ENCODE measurements around the gene PEX12. TPM values are rescaled to one million over a fixed set of nuclear protein-coding genes. Genes with fewer than 3 reads are reported as not detected.

PEX12 gene
- total RNA-seq, 2 donors from 2014 or later, result 8.7 to 8.9 TPM

DNA sequence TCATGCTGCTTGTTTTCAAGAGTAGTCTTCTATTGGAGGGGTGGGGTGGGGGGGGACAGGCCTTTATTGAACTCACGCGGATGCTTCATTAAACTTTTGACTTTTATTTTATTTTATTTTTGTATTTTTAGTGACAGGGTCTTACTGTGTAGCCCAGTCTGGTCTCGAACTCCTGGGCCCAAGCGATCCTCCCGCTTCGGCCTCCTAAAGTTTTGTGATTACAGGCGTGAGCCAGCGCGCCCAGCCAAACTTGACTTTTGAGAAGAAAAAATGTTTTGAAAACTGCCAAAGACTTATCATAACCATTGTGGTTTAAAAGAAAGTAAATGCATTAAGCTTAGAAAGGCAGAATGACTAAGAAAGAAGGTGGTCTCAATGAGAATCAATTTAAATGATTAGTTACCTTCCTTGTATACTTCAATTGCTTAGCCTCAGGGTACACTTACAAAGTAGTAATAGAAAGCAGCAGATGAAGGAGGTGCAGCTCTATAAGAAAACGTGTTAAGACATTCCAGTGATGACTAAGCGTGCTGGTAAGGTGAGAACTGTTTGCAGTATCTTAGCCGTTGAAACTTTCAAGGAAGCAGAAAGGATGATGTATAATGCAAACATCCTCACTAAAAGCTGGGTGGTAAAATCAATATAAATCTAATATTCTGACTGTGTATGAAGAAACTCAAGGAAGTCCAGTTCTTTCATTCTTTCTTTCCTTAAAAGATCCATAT, 10.0 kb upstream of the PEX12 start:
- H3K4me1 ChIP-seq, result peaks cover 0 to 33% of the 10 kb centered on the region in 2 donors
- H3K9me3 ChIP-seq, result no peaks in the 10 kb centered on the region
- peak overlapping the region; percentile 64 to 79 for H3K4me3 ChIP-seq
- no peaks in the 10 kb centered on the region for H3K36me3 ChIP-seq
- no peak for DNase-seq (ENCODE audit: low spot score)
- no peak for TF ChIP-seq CTCF (IDR thresholded peaks at IDR 0.05)
- no peaks in the 10 kb centered on the region for H3K27me3 ChIP-seq
- peak overlapping the region; percentile 92 to 94 for H3K27ac ChIP-seq

DNA sequence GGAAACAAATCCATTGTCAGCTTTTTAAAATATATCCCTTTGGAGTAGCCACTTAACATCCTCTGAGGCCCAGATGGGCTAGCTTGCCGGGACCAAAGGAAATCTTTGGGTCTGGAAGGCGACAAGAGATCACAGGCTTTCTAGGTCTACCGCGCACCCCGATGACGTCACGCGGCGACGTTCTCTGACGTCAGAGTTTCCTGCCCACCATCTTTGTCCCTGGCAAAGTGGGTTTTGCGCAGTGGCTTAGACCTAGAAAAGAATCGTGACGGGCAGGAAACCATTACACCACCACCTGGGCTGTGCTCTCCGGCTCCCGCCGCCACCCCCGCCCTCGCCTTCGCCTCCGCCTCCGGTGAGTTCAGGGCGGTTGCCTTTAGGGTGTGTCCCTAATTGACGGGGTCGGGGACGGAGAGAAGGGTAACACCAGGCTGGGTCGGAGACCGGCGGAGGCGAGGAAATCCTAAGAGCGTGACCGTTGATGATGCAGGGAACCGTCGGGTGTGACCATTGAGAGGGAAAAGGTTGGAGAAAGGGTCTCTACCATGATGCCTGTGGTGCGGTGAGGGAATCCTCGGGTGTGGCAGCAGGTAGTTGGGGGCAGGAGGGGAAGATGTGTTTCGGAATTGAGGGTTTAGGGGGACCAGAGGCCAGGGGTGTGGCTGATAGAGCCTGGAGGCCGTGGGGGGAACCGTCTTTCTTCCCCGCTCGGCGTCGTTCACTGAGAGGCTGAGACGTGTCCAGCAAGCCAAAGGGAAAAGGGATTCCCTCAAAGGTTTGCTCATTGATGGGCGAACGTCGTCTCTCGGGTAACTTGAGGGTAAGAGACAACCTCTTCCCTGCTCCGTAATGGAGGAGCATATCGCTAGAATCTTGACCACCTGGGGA, 8.9 kb upstream of the PEX12 start, which contains the start of gene AP2B1:
TSS of gene AP2B1 (plus strand) at position 249 of the 888 bp plus-strand sequence. CDS start 6,709 bp downstream, outside the sequence.
- H3K27ac ChIP-seq, result peak within 1 kb of the TSS; percentile 92 to 94
- no peak for TF ChIP-seq CTCF (IDR thresholded peaks at IDR 0.05)
- peak within 1 kb of the TSS; percentile 64 to 79 for H3K4me3 ChIP-seq
- no peaks in the 10 kb centered on the region for H3K27me3 ChIP-seq
- no peaks in the 10 kb centered on the region for H3K36me3 ChIP-seq
- no peaks in the 10 kb centered on the region for H3K9me3 ChIP-seq
- peak; percentile 98 for DNase-seq (ENCODE audit: low spot score)
- peaks cover 0 to 33% of the 10 kb centered on the region in 2 donors for H3K4me1 ChIP-seq

GRCh38 chr17:35586569-35587073, 8.2 kb upstream of the PEX12 start:
- no peaks in the 10 kb centered on the region for H3K36me3 ChIP-seq
- peak overlapping the region; percentile 64 to 79 for H3K4me3 ChIP-seq
- no peaks in the 10 kb centered on the region for H3K27me3 ChIP-seq
- TF ChIP-seq CTCF (IDR thresholded peaks at IDR 0.05), result no peak
- H3K4me1 ChIP-seq, result peaks cover 0 to 30% of the 10 kb centered on the region in 2 donors
- H3K27ac ChIP-seq, result peak overlapping the region; percentile 92 to 94
- no peak for DNase-seq (ENCODE audit: low spot score)
- no peaks in the 10 kb centered on the region for H3K9me3 ChIP-seq

GRCh38 chr17:35584061-35584460, 5.7 kb upstream of the PEX12 start:
- Histone ChIP-seq H3K36me3 (no peaks in the 10 kb centered on the region), H3K4me3 (no peak overlapping the region), H3K27ac (no peak overlapping the region), H3K4me1 (peaks cover 0 to 22% of the 10 kb centered on the region in 2 donors), H3K27me3 (no peaks in the 10 kb centered on the region), H3K9me3 (no peaks in the 10 kb centered on the region)
- DNase-seq (ENCODE audit: low spot score), result no peak
- TF ChIP-seq CTCF (IDR thresholded peaks at IDR 0.05), result no peak

DNA sequence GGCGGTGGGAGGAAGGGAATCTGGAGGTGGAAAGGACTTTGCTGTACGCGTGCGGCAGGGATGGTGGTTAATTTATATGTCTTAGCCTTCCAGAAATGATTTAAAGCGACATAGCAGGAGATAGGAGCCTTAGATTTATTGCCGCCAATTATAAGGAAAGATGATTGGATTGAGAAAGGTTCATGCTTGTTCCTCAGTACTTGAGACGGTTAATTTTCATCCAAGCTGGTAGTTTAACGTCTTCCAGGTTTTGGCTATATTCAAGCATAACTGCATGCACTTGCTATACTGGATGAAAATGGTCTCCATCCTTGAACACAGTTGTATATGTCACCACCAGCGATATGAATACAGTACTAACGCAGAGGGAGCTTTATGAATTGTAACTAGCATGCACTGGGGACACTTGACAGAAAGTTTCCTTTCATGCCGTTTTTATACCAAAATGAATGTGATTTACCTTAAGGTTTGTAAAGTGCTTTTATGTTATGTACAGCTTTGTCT, 610 bp upstream of the PEX12 start:
- no peaks in the 10 kb centered on the region for H3K9me3 ChIP-seq

More for the DNA sequence above, 610 bp upstream of the PEX12 start:
- Histone ChIP-seq H3K27ac (peak overlapping the region; percentile 89 to 95), H3K4me1 (peaks cover 0 to 18% of the 10 kb centered on the region in 2 donors), H3K36me3 (peaks cover 13% of the 10 kb centered on the region), H3K27me3 (no peaks in the 10 kb centered on the region), H3K4me3 (peak overlapping the region; percentile 61 to 72)
- TF ChIP-seq CTCF (IDR thresholded peaks at IDR 0.05), result no peak
- DNase-seq (ENCODE audit: low spot score), result no peak
